ENCODE measurements around the gene TLK2.

The TLK2 gene

DNA sequence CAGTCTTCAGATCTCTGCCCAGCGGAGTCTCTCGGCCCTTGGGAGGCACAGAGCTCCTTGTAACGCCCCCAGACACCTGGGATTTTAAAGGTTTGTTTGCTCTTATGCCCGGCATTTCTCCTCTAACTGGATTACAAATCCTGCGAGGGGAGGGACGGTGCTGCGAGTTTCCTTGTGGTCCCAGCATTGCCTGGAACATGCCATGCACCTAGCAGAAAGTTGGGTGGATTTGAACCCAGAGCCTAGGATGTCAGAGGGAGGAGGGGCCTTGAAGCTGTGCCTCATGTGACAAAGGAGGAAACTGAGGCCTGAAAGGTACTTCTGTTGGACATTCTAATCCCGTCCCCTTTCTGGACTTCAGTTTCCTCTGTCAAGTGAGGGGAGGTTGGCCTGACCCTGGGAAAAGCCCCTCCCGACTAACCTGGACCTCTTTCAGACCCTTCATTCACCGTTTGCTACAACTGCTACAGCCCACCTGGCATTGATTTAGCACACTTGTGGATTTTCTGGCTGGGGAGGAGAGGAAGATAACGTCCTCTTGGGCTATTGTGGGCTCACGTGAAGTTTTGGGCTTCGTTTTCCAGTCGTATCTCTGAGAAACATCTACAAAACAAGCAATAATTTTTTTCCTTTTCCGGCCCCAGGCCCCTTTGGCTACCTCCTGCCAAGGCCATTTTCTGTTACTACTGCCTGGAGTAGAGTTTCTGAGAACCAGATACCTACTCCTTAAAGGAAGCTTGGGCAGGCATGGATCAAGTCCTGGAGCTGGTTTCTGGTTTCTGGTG is 179.7 kb downstream of the TLK2 start:
- DNase-seq, result no peak

DNA sequence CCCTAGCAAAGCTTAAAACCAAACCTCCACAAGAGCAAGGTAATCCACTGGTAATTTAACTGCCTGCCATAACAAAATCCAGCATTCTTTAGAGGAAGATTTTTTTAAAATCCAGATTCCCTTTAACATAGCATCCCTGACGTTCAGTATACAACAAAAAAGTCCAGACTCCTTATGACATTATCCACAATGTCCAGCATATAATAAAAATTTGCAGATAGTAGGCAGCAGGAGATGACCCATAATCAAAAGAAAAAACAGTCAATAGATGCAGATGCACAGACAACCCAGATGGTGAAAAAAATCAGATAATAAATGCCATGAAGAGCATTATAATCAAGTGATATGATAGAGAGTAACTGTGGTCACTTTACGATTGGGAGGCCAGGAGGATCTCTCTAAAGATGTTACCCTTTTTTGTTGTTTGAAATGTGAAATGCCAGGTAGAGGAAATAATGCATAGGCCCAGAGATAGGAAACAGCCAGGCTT is 182.0 kb downstream of the TLK2 start:
- DNase-seq, result no peak

DNA sequence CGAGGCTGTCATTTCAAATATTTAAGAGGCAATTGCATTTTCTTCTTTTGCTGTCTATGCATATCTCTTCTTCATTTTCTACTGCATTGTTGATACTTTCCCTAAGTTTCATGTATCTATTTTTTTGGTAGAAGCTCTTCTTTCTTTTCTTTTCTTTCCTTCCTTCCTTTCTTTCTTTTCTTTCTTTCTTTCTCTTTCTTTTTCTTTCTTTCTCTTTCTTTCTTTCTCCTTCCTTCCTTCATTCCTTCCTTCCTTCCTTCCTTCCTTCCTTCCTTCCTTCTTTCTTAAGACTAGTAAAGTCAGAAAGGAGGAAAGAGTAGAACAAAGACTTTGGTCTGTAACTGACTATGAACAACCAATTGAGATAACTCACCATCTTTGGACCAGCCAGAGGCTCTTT is 182.7 kb downstream of the TLK2 start:
- DNase-seq, result no peak

DNA sequence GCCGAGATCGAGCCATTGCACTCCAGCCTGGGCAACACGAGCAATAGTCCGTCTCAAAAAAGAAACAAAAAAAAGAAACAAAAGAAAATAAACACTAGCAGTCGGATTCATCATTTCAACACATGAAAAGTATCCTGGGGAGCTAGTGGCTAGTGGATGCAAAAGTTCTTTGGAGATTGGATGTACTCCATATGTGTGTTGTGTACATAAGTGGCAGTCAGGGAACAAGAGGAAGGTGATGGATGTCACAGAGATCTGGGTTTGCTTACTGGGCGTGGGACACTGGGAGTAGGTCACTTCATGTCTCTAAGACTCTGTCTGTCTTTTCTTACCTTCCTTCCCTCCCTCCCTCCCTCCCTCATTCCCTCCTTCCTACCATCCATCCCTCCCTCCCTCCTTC is 184.2 kb downstream of the TLK2 start:
- DNase-seq, result no peak

All from activated naive CD4-positive, alpha-beta T cell treated with Interleukin-2 at 50 U/mL for 16 hours (primary cell).